Femur (tissue), 1 donor: ENCODE results near the gene DENND1B.
A peak's percentile ranks its signal among the peaks of the same experiment; 100 is the strongest.

Experiments used
- DNase-seq: peaks from one replicate; pipeline ENCODE4 v3.0.0-alpha.2; 2017

The DENND1B gene

GRCh38 chr1:197683280-197683679 is 92.0 kb downstream of the DENND1B start:
- DNase-seq = no peak

- DNase-seq = no peak
Measured at GRCh38 chr1:197680311-197680710, 95.0 kb downstream of the DENND1B start.

GRCh38 chr1:197677752-197678295 is 97.5 kb downstream of the DENND1B start:
- no peak for DNase-seq

DNA sequence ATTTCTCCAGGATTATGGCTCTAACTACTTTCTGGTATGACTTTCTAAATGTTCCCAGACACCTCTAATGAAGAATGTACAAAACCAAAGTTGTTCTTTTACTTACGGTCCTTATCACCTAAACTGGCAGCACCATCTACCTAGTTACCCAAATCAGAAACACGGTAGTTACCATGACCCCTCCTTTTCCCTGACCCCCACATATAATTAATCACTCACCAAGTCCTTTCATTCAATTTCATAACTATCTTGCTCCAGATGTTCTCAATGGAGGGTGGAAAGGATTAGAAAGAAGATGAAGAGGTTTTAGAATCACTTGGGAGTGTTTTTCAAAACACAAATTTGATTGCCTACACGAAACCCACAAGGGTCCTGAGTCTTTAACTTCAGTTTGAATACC is 98.0 kb downstream of the DENND1B start:
- no peak for DNase-seq

- DNase-seq = peak; percentile 48
Measured at GRCh38 chr1:197675583-197676208, 99.6 kb downstream of the DENND1B start.

GRCh38 chr1:197674286-197674685 is 101.0 kb downstream of the DENND1B start:
- DNase-seq = no peak

DNA sequence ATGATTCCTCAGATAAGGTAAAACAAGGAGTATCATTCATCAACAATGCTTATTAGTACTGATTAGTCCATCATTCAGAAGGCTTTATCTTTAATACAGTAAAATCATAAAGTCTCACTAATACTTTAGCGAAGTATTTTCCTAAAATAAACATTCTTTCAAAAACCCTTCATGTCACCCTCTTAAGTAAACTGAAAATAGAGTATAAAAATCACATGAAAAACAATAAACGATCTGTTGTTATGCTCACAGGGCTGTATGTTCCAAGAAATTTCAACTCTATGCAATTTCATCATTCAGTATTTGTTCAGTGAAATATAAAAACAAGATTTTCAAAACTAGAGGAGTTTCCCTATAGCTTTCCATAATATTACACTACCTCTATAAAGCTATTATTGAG is 102.0 kb downstream of the DENND1B start:
- no peak for DNase-seq

DNA sequence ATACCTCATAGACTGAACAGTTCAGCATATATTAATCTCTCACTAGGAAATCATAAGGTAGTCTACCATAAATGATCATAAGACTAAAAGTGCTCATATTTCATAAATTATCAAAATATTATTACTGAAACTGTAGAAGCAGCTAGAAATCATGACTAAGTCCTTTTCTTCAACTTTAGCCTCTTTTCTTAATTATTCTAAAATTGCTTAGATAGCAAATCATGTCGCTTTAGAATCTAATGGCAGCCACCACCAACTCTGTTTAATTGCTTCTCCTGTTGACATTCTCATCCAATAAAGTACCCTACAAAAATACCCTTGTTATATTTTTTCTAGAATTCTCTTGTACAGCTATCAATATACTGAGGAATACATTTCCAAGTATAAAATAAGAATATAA is 102.9 kb downstream of the DENND1B start:
- DNase-seq = no peak

GRCh38 chr1:197671920-197672319 is 103.4 kb downstream of the DENND1B start:
- no peak for DNase-seq

DNA sequence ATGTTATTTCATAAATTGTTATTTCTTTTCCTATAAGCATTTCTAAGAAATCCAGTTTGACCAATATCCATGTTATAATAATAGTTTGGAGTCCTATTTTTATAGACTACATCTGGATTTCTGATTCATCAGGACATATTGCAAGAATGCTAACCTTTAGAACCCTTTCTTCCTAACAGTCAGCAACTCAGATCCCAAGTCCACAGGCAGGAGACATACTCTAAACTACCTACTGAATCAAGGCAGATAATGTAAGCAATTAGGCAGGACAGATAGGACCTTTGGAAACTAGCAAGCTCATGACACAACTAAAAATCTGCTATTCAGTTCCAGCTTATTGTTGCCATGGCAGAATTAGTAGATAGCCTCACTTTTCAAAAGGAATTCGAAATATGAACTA is 104.1 kb downstream of the DENND1B start:
- no peak for DNase-seq

GRCh38 chr1:197666769-197667285 is 108.5 kb downstream of the DENND1B start:
- DNase-seq = no peak

GRCh38 chr1:197664391-197664790 is 110.9 kb downstream of the DENND1B start:
- no peak for DNase-seq

DNA sequence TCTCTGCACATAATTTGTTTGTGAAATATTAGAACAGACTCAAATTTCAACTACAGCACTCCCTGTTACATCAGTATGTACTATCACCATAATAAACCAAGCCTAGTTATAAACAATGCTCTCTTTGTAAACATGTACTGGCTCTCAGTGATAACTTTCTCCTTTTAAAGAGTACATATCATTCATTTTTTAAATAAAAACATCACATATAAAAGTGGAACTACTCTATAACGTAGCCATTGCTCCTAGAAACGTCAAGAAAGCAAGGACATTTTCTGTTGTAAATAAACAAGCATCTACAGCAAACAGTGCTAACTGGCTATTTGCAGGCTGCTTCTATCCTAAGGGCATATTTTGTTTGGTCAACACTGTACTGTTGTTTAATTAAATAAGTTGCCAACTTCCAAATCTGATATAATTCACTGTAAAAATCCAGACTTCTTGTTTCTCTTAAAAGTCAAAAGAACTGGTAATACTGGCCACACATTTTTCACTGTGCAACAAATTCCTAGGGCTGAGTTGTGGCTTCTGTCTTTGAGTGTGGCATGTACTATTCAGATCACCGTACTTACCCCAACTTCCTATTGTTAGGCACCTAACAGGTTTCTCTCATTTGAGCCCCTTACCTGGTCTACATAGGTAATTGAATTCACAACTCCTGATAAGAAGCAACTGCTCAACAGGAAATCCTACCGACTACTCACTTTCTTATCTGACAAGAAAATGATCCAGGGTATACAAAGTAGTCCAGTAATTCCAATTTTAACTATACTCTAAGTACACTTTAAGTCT is 111.9 kb downstream of the DENND1B start:
- DNase-seq = no peak

- DNase-seq = no peak
Measured at GRCh38 chr1:197660389-197660788, 114.9 kb downstream of the DENND1B start.

DNA sequence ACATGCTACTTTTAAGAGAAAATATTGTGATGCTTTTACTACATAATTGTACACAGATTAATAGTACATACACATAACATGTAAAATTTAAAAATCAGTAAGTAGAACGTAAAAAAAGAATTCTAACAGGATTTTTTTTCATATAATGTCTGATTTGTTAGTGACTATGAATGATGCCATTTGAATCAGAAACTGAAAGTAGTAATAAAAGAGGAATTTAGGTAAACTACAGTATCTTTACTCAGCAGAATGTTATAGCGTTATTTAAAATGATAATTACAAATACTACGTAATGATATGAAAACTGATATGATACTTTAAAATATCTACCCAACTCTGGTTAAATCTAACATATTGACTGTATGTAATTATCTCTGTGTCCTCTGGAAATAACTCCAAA is 116.1 kb downstream of the DENND1B start:
- DNase-seq = no peak

DNA sequence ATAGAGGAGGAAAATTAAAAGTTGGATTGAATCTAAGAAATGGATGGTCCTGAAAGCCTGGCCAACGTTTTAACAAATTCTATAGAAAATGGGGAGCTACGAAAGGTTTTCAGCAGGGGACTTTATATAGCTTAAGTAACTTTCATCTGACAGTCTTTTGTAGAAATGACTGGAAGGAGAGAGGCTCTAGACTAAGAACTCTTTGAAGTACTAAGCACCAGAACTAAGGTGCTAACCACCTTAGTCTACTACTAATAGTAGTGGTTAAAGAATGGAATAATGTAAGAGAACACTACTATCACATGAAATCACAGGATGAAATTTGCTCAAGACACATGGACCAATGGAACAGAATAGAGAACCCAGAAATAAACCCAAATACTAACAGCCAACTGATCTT is 126.1 kb downstream of the DENND1B start:
- DNase-seq = no peak

- no peak for DNase-seq
Measured at GRCh38 chr1:197638316-197638715, 137.0 kb downstream of the DENND1B start.

GRCh38 chr1:197637406-197637805 is 137.9 kb downstream of the DENND1B start:
- no peak for DNase-seq

- DNase-seq = no peak
Measured at GRCh38 chr1:197633447-197634078, 141.7 kb downstream of the DENND1B start.

GRCh38 chr1:197632651-197633050 is 142.6 kb downstream of the DENND1B start:
- no peak for DNase-seq

DNA sequence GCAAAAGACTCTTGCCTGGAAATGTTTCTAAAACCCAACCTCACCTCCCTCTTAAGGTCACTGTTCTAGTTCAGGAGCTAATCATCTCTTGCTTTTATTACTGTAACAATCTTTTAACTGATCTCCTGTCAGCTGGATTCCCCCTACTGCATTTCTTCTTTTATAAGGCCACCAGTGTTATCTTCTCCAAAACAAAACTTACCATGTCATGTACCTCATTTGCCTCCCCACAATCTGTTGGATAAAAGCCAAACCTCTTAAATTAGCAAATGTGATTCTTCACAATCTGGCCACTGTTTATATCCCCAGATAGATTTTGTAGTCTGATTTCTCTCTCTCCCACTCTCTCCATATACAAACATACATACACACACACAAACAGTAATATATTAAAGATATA is 143.3 kb downstream of the DENND1B start:
- DNase-seq = no peak

GRCh38 chr1:197622371-197622770 is 152.9 kb downstream of the DENND1B start:
- DNase-seq = no peak

DNA sequence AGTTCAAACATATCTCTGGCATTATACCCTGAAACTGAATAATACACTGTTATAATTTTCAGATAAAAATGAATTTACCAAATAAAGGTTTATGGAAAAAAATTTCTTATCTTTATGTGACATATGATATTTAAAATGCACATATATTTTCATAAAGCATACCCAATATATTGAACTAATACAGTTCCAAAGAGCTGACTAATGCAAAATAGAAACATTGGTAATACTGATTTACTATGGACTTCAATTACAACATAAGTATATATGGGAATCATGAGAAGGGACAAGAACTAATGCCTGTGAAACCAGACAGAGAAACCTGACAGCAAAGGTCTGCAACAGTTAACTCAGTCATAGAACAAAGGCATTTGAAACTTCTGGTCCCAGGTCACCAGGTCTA is 153.5 kb downstream of the DENND1B start:
- DNase-seq = no peak

DNA sequence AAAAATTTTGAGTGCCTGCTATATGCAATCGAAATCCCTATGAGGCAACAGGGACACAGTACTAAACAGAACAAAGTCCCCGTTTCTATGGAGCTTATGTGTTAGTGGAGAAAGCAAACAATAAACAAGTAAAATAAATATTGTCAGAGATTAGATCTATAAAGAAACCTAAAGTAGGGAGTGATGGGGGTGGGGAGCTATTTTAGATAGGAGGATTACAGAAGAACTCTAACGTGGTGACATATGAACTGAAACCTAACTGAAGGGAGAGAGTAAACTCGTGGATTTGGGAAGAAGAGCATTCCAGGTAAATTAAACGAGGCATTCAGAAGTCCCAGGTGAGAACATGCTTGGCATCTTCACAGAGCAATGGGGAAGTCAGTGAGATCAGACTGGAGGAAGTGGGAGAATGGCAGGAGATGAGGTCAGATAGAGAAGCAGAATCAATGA is 154.5 kb downstream of the DENND1B start:
- no peak for DNase-seq
